Neural progenitor cell (in vitro differentiated cells): Measurements from ENCODE around the gene TFPI. TPM values are rescaled to one million over a fixed set of nuclear protein-coding genes. Genes with fewer than 3 reads are reported as not detected.

Experiments used
- DNase-seq: peaks from one replicate; pipeline ENCODE4 v3.0.0-alpha.2; 2016; ENCODE audit warnings: low spot score
- H2AFZ ChIP-seq: fragments of 200-600 bp; sonication (generic); replicated peaks from 2 replicates; pipeline ENCODE4 v1.6.1; 2016; ENCODE audit warnings: antibody characterized with exemption
- H3F3A ChIP-seq: fragments of 200-600 bp; sonication (generic); 2 replicates; pipeline ENCODE4 v1.6.1; 2016; ENCODE audit warnings: antibody characterized with exemption, low read depth
- H3K27ac ChIP-seq: fragments of 200-600 bp; sonication (generic); 2 replicates; pipeline ENCODE4 v1.5.1; 2016; ENCODE audit warnings: mild to moderate bottlenecking
- H3K27me3 ChIP-seq: fragments of 200-600 bp; sonication (generic); 2 replicates; pipeline ENCODE4 v1.6.1; 2016; ENCODE audit warnings: mild to moderate bottlenecking, moderate library complexity
- H3K36me3 ChIP-seq: fragments of 200-600 bp; sonication (generic); 2 replicates; pipeline ENCODE4 v1.5.1; 2016
- H3K4me1 ChIP-seq: fragments of 200-600 bp; sonication (generic); 2 replicates; pipeline ENCODE4 v1.6.1; 2016; ENCODE audit warnings: mixed run types
- H3K4me2 ChIP-seq: fragments of 200-600 bp; sonication (generic); 2 replicates; pipeline ENCODE4 v1.6.1; 2016
- H3K4me3 ChIP-seq: fragments of 200-600 bp; sonication (generic); 2 replicates; pipeline ENCODE4 v1.5.1; 2016
- H3K79me2 ChIP-seq: fragments of 200-600 bp; sonication (generic); 2 replicates; pipeline ENCODE4 v1.6.1; 2016; ENCODE audit warnings: low read depth
- H3K9ac ChIP-seq: fragments of 200-600 bp; sonication (generic); 2 replicates; pipeline ENCODE4 v1.6.1; 2016
- H3K9me3 ChIP-seq: fragments of 200-600 bp; sonication (generic); 2 replicates; pipeline ENCODE4 v1.5.1; 2016; ENCODE audit warnings: low read depth
- H4K20me1 ChIP-seq: fragments of 200-600 bp; sonication (generic); 2 replicates; pipeline ENCODE4 v1.6.1; 2016; ENCODE audit warnings: low read depth
- H3K27ac Mint-ChIP-seq: 3 replicates; pipeline ENCODE4 v1.8.0; 2021; ENCODE audit warnings: mixed read lengths
- H3K27me3 Mint-ChIP-seq: 2 replicates; pipeline ENCODE4 v1.8.0; 2022; ENCODE audit warnings: low read depth, mild to moderate bottlenecking, inconsistent platforms, moderate library complexity, mixed read lengths; ENCODE audit not compliant: insufficient read depth
- H3K36me3 Mint-ChIP-seq: 3 replicates; pipeline ENCODE4 v1.8.0; 2021; ENCODE audit warnings: mixed read lengths
- H3K4me1 Mint-ChIP-seq: 3 replicates; pipeline ENCODE4 v1.8.0; 2021; ENCODE audit warnings: mixed read lengths
- H3K4me3 Mint-ChIP-seq: 3 replicates; pipeline ENCODE4 v1.8.0; 2021; ENCODE audit warnings: mild to moderate bottlenecking, moderate library complexity, mixed read lengths
- H3K9me3 Mint-ChIP-seq: 3 replicates; pipeline ENCODE4 v1.8.0; 2020; ENCODE audit warnings: mixed read lengths
- CTCF ChIP-seq: fragments of 200-600 bp; sonication (generic); IDR thresholded peaks from 2 replicates; pipeline ENCODE4 v1.5.1; 2017; ENCODE audit warnings: antibody characterized with exemption, mild to moderate bottlenecking
- EZH2 ChIP-seq: fragments of 200-600 bp; sonication (generic); IDR thresholded peaks from 2 replicates; pipeline ENCODE4 v1.6.1; 2017; ENCODE audit warnings: antibody characterized with exemption, mild to moderate bottlenecking, moderate library complexity
- EZH2phosphoT487 ChIP-seq: fragments of 200-600 bp; sonication (generic); IDR thresholded peaks from 2 replicates; pipeline ENCODE4 v1.6.1; 2017; ENCODE audit warnings: antibody characterized with exemption
- total RNA-seq: library from RNA; depleted of rRNA; stranded (reverse); fragments of >200 nt; gene quantifications from 2 replicates; pipeline ENCODE4 v1.2.3, GENCODE V29; 2015; ENCODE audit warnings: low replicate concordance

The TFPI gene
- total RNA-seq, 1 donor from 2014 or later, result 16.6 TPM

- no peak for TF ChIP-seq EZH2
- no peak for TF ChIP-seq EZH2phosphoT487
- TF ChIP-seq CTCF, result no peak
- no peak overlapping the region for H3K27ac ChIP-seq
- no peak overlapping the region for H3K4me2 ChIP-seq
- H3K79me2 ChIP-seq, result no peaks in the 10 kb centered on the region
- H3K36me3 ChIP-seq, result no peaks in the 10 kb centered on the region
- no peak overlapping the region for H3K9ac ChIP-seq
- no peak overlapping the region for H3K27ac Mint-ChIP-seq
- H4K20me1 ChIP-seq, result no peaks in the 10 kb centered on the region
- DNase-seq, result no peak
- no peaks in the 10 kb centered on the region for H3K27me3 Mint-ChIP-seq
- no peaks in the 10 kb centered on the region for H3K36me3 Mint-ChIP-seq
- H3K27me3 ChIP-seq, result no peaks in the 10 kb centered on the region
- H3K4me3 ChIP-seq, result no peak overlapping the region
- no peaks in the 10 kb centered on the region for H3K4me1 ChIP-seq
- H3K4me3 Mint-ChIP-seq, result no peak overlapping the region
- no peaks in the 10 kb centered on the region for H3F3A ChIP-seq
- no peaks in the 10 kb centered on the region for H3K9me3 ChIP-seq
- H3K4me1 Mint-ChIP-seq, result peaks cover 9% of the 10 kb centered on the region
- no peaks in the 10 kb centered on the region for H3K9me3 Mint-ChIP-seq
- H2AFZ ChIP-seq, result no peak overlapping the region
Measured at GRCh38 chr2:187434342-187434785, 119.9 kb downstream of the TFPI start.

- no peaks in the 10 kb centered on the region for H3K36me3 Mint-ChIP-seq
- no peak overlapping the region for H3K27ac Mint-ChIP-seq
- H4K20me1 ChIP-seq, result no peaks in the 10 kb centered on the region
- no peaks in the 10 kb centered on the region for H3F3A ChIP-seq
- no peaks in the 10 kb centered on the region for H3K9me3 ChIP-seq
- H3K79me2 ChIP-seq, result no peaks in the 10 kb centered on the region
- H3K36me3 ChIP-seq, result no peaks in the 10 kb centered on the region
- H3K27ac ChIP-seq, result no peak overlapping the region
- H3K4me2 ChIP-seq, result no peak overlapping the region
- H3K4me3 Mint-ChIP-seq, result no peak overlapping the region
- no peak overlapping the region for H3K9ac ChIP-seq
- H3K4me3 ChIP-seq, result no peak overlapping the region
- no peak for DNase-seq
- no peaks in the 10 kb centered on the region for H3K9me3 Mint-ChIP-seq
- H3K27me3 ChIP-seq, result no peaks in the 10 kb centered on the region
- peaks cover 9% of the 10 kb centered on the region for H3K4me1 Mint-ChIP-seq
- H2AFZ ChIP-seq, result no peak overlapping the region
- no peaks in the 10 kb centered on the region for H3K27me3 Mint-ChIP-seq
- no peaks in the 10 kb centered on the region for H3K4me1 ChIP-seq
- TF ChIP-seq CTCF (no peak), EZH2 (no peak), EZH2phosphoT487 (no peak)
Measured at GRCh38 chr2:187431911-187432310, 122.3 kb downstream of the TFPI start.

- Histone ChIP-seq H3K27me3 (no peaks in the 10 kb centered on the region), H4K20me1 (no peaks in the 10 kb centered on the region), H3K27ac (no peak overlapping the region), H3K4me1 (no peaks in the 10 kb centered on the region), H3K79me2 (no peaks in the 10 kb centered on the region), H2AFZ (no peak overlapping the region), H3K4me2 (no peak overlapping the region), H3K9me3 (no peaks in the 10 kb centered on the region), H3K9ac (peak overlapping the region; percentile 21), H3F3A (no peaks in the 10 kb centered on the region), H3K4me3 (no peak overlapping the region), H3K36me3 (no peaks in the 10 kb centered on the region)
- no peak for DNase-seq
- Mint-ChIP-seq H3K36me3 (no peaks in the 10 kb centered on the region), H3K4me3 (no peak overlapping the region), H3K4me1 (peaks cover 9% of the 10 kb centered on the region), H3K27ac (peak overlapping the region; percentile 81), H3K9me3 (no peaks in the 10 kb centered on the region), H3K27me3 (no peaks in the 10 kb centered on the region)
- TF ChIP-seq EZH2, result no peak
Measured at GRCh38 chr2:187429989-187430388, 124.2 kb downstream of the TFPI start.

- no peaks in the 10 kb centered on the region for H3K36me3 Mint-ChIP-seq
- H3K4me3 Mint-ChIP-seq, result no peak overlapping the region
- no peak overlapping the region for H3K27ac Mint-ChIP-seq
- DNase-seq, result no peak
- no peak overlapping the region for H3K4me2 ChIP-seq
- no peak overlapping the region for H3K27ac ChIP-seq
- no peaks in the 10 kb centered on the region for H3K9me3 ChIP-seq
- no peak overlapping the region for H3K4me3 ChIP-seq
- no peaks in the 10 kb centered on the region for H3K27me3 ChIP-seq
- H2AFZ ChIP-seq, result no peak overlapping the region
- H3K4me1 ChIP-seq, result no peaks in the 10 kb centered on the region
- no peaks in the 10 kb centered on the region for H3K27me3 Mint-ChIP-seq
- H3K79me2 ChIP-seq, result no peaks in the 10 kb centered on the region
- H3K36me3 ChIP-seq, result no peaks in the 10 kb centered on the region
- no peaks in the 10 kb centered on the region for H4K20me1 ChIP-seq
- no peaks in the 10 kb centered on the region for H3K9me3 Mint-ChIP-seq
- no peaks in the 10 kb centered on the region for H3K4me1 Mint-ChIP-seq
- no peak for TF ChIP-seq EZH2phosphoT487
- TF ChIP-seq CTCF, result no peak
- no peak for TF ChIP-seq EZH2
- H3F3A ChIP-seq, result no peaks in the 10 kb centered on the region
- no peak overlapping the region for H3K9ac ChIP-seq
Measured at GRCh38 chr2:187424146-187424545, 130.1 kb downstream of the TFPI start.
